NCI-H345 treated with DMSO at 0.1 percent for 48 hours (cell line): ENCODE results near the gene ACSF3.

Source experiments
- DNase-seq: peaks from one replicate; lab custom pipeline; 2025; ENCODE audit not compliant: unreplicated experiment; lab: John Stamatoyannopoulos, UW

The ACSF3 gene

DNA sequence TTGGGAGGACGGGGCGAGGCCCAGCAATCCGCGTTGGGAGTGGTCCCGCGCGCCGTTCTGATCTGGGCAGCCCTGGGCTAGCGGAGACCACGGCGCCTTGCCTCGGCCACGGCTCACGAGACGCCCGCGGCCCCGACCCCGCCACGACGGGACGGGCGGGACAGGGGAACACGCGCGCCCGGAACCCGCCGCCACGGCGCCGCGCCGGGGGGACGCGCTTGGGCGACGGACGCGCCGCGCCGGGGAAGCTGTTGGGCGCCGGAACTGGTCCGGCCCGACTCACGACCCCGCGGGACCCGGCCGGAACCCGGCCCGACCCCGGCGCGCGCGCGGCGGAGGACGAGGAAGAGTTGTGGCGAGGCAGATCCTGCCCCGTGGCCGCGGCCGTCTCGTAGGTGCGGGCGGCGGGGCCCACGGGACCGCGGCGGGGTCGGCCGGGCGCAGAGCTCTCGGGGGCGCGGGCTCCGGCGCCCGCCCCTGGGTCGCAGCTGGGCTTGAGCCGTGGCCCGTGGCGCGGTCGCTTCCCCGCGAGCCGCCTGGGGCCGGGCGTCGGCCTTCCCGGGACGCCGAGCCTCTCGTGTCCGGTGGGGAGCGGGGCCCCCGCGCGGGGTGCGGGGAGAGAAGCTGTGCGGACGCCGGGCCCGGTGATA, at the start of gene ACSF3:
ACSF3 (plus strand) TSS at position 251 of the 650 bp plus-strand sequence. CDS start 6,830 bp downstream, outside the sequence.
- DNase-seq: no peak

DNA sequence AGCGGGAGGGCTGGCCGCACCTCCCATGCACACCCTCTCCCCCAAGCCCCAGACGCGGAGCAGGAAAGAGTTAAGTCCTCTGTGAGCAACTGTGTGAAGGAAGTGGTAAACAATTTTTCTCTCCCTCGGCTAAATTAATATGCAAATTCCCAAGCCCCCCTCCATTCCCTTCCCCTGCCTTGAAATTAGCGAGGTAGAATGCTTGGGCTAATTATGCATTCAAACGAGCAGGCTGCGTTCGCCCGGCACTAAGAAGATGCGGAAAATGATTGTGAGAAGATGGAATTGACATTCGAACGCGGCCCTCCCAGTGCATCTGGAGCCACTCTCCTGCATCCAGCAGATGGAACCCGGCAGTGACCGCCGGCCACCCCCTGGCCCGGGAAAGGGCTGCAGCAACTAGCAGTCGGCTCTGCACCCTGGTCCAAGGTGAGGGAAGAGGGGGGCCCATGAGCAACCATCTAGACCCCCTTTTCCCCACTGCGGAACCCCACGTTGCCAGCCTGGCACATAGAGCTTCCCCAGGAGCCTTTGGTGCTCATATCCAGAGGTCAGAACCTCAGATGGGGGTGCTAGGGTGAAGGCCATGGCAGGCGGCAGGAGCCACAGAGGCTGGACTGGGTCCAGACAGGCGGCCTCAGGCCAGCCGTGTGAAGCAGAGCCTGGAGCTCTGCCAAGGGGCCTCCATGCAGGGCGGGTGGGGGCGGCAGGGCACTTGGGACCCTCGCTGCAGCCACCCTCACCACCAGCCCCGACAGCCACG, 49.1 kb upstream of the ACSF3 start:
- no peak for DNase-seq

DNA sequence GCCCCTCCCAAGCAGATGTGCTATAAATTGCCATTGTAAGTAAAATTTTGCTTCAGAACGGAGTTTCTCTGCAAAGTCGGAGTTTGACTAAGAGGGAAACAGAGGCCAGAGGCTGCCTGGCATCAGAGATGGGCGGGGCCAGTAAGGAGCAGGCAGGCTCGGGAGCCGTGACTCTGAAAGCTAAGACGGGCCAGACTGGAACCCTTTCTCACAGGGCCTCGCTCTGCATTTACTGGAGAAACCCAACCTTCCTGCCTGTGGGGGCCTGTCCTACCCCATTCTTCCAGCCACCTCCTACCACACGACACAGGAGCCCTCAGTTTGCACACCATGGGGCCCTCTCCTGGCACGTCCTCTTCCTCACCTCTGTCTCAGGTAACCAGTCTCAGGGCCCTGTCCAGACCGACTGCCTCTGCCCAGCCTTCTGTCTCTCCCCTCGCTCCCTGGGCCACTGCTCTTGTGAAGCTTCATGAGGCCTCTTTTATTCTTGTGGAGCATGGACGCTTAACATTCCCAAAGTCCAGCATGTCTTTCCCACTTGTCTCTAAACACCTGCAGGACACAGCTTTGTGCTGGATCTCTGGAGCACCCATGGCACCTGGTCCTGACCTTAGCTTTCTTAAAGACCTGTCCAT, 48.4 kb upstream of the ACSF3 start:
- DNase-seq: no peak

DNA sequence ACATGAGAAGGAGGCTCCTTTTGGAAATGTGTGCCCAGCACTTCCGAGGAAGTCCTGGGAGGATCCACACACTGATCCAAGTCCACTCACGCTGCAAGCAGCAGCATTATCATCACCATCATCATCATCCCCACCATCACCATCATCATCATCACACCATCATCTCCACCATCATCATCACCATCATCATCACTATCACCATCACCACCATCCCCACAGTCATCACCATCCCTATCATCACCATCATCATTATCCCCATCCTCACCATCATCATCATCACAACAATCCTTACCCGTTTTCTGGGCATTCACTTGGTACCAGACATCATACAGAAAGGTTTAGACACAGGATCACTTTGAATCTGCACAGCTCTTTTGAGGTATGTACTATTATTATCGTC, 47.8 kb upstream of the ACSF3 start:
- DNase-seq: no peak

DNA sequence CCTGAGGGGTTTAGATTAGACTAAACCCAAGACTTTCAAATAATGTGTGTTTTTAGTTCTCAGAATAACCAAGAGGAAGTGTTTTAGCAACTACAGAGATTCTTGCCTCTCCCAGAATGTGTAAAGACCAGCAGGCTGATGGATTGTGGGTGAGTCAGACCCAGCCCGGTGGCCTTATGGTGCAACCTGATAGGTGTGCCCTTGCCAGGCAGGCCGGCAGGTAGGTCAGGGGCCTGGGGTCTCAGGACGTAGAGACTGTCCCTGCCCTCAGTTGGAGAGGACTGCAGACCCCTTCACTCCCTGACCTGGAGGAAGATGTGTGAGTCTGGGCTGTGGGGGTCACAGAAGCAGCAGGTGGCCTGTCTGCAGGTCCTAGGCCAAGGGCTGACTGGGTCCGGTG, 47.2 kb upstream of the ACSF3 start:
- DNase-seq: no peak

DNA sequence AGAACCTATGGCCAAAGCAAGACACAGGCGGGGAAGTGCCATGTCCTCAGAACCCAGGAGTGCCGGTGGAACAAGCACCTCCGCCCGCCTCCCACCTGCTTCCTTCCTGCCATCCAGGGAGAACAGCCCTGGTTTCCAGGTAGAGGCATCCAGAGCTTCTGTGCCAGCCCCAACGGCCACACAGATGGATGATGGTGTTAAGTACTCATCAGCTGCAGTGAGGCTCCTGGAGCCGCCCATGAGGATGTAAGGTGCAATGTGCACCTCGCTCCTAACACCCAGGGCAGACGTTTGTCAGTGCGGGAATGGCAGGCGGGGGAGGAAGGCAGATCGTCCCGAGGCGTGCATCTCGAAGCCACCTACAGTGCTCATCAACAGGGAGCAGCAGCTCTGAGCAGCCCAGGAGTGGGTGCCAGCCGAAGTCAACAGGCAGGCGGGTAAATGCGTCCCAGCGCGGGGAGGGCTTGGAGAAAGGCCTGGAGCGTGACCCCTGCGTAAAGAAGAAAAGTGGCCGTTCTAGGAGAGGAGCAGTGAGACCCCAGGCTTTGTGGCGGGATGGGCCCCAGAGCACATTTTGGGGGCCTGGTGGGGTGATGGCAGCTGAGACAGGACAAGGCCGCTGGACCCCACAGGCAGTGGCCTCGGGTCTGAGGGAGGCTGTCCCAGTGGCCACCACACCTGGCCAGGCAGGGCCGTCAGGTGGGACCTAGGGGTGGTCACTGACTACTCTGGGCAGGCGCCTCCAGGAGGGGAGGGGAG, 46.1 kb upstream of the ACSF3 start:
- no peak for DNase-seq

DNA sequence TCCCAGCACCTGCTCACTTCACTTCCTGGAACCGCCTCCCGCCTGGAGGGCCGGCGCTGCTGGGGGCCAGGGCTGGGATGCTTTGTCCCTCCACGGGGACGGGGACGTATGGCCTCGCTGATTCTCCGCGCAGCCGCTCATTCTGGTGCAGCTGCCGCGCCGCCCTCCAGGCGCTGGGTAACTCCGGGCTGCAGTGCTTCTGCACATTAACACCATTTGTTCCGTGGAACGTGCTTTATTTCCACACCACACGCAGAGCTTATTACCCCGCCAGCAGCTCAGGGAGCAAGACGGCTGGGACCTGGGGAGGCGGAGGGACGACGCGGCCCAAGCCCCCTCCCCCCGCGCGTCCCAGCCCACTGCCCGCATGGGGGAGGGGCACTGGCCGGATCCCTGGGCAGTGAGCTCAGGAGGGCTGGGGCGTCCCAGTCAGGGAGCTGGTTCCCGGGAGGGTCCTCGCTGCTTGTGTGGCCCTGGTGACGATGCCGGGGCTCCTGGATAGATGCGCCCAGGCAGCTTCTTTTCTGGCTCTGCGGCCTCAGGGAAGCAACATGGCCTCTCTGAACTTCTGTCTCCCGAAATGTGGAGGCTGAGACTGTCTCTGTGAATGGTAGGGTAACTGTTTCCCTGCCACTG, 45.4 kb upstream of the ACSF3 start:
- no peak for DNase-seq

DNA sequence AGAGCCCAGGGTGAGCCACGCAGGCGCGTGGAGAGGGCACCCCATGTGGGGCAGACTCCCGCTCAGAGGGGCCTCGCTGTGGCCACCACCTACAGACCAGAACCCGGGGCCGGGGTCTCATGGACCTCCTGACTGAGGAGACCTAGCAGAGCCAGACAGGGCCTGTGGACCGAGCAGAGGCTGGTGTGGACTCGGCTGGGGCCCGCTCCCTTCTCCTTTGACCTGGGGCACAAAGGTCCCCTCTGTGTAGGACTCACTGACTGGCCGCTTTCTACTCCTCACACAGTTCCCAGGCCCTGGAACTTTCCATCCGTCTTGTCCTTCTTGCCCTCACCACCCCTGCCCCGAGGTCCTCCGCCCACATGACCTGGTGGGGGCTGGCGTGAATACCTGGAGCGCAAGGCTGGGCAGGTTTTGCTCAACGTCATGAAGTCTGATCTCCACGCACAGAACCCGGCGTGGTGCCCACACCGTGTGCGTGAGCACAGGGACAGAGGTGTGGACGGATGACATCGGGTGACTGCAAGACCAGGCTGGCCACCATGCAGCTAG, 44.7 kb upstream of the ACSF3 start:
- no peak for DNase-seq

DNA sequence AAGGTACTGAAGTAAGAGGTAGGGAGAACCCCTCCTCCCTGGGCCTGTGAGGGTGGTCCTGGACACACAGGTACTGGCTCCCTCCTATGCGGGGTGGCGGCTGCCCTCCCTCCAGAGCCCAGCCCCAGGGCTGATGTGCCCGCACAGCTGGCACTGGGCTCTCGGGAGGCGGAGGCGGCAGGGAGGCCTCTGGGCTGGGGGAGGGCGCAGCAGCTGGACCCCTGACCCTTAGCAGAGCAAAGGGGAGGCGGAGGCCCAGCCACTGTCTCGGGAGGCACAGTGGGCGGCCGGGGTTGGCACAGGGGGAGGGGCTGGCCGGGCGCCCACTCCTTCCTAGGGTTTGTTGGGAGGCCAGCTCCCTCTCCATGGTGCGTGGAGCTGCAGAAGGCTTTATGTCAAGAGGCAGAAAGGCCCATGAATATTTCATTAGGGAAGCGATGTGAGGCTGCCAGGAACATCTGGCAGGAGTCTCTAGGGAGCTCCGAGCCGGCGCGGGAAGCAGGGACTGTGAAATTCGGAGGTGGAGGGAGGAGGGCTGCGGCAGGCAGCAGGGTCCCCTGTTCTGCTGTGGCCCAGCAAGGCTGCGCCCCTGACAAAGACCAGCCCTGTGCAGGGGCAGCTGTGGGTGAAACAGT, 44.1 kb upstream of the ACSF3 start:
- peak; percentile 46 for DNase-seq

DNA sequence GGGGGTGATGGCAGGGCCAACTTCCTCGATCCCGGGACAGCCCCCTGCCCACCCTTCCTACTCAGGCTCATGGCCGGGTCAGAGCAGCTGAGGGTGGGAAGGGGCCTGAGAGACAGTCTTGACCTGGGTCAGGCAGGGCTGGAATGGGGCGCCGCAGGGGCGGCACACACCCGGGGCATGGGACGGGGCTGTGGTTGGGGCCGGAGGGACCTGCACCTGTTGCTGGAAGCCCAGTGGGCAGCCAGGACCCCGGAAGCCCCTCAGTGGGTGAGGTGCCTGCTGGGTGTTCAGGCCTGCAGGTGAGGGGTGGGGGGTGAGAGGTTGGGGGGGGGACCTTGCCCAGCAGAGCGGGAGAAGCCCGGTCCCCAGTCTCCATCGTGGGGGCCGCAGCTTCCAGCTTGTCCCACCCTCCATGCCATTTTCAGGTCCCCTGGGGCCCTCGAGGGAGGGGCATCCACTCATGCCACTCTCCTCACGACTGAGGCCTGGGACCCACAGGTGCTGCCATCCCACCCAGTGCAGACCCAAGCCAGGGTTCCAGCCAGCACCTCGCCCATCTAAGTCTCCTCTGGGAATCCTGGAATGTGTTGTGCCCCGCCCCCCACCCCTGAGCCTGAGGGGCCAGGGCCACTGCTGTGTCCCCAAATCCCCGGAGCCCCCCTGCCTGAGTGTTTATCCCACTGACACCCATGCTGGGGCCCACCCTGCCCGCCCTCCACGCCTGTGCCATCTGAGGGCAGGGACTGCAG, 43.4 kb upstream of the ACSF3 start:
- DNase-seq: no peak

DNA sequence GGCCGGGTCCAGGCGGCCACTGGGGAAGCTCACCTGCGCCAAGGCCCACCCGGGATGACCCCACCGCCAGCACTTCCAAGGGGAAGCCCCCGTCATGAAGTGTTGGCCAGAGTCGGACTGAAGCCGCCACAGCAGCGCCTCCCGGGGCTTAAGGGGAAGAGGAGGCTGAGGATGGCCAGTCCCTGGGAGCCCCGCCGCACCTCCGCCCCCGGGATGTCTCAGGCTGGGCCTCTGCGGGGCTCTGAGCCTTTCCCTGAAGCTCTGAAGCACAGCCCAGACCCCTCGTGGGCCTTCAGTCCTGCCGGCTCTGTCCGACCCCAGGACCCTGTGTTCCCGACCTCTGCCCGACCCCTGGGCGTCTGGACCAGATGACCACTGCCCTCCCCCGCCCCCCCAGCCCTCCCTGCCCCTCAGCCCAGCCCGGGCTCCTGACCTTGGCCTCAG, 42.8 kb upstream of the ACSF3 start:
- DNase-seq: no peak

DNA sequence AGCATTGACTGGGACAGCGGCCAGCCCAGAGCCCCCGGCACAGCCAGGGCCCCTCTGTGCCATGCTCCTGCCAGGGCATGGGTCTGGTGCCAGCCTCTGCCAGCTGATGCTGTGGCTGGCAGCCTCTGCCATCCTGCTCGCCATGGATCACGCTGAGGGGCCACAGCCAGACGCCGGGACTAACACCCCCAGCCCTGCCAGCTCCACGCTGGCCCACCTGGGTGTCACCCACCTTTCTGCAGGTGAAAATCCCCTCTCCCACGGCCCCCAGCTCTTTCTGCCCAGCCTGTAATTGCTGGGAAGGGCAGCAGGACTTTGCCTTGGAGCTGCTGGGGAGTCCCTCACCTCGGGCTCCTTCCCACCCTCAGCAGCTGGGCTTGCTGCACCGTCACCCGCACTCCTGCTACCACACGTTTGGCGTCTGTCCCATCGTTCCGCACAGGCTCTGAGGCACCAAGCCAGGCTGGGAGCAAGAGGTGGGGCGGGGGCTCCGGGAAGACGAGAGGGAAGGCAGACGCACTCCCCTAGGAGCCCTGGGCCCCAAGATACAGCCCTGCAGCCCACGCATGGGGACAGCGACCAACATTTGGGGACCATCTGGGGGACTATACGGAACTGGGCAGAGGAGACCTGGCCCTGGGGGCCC, 42.0 kb upstream of the ACSF3 start:
- no peak for DNase-seq

DNA sequence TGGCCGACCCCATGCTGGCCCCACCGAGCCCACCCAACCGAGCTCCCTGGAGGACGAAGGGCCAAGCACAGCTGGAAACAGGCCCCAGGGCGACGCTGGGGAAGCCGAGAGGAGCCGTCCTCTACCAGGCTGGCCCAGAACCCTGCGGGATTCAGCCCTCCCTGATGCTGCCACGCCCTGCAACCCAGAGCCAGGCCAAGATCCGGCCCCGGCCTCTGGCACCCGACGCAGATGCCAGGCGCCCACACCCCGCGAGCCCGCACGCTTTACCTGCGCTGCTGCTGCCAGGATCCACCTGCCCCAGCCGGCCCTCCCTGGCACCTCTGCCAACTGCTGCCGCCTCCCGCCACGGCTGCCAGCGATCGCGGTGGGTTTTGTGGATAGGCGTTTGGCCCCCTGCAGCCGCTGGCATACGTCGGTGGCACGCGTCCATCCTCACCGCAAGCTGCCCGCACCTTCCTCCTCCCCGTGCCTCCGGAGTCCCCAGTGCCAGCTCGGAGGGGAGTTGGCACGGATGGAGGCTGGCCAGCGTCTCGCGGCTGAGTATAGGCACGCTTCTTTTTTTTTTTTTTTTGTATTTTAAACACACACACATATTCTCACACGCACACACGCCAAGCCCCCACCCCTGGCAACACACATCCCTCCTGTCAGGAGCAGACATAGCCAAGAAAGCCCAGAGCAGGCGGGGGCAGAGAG, 41.3 kb upstream of the ACSF3 start:
- no peak for DNase-seq

DNA sequence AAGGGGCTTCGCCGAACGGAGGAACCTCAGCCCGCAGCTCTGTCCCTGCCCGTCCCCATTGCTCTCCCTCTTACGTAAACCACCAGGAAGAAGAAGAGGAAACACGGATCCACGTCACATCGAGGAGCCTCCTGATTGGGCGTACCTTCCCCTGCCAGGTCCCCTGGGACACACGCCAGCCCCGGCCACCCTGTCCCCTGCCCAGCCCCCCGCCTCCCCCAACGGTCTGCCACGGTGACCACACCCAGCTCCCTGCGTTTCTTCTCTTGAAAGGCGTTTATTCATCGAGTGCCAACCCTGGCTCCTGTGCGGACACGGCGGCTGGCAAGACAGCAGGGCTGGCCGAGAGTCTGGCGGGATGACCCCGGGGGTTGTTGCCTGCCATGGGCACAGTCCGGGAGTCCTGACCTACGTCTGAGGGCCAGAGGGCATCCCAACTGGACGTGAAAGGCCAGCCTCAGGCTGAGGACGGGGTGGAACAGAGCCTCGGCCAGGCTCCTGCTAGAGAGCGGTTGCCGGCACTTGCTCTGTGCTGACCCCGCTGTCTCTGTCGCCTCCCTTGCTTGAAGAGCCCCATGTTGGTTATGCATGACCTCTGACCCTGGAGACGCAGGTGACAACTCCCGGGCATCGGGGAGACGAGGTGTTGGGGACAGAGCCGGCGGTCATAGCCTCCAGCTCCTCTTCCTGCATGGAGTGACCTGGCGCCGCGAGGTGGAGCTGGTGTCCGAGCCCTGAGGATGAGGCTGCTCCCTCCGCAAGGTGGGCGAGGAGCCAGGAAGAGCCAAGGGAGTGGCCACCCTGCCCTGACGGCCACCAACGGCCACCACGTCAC, 40.5 kb upstream of the ACSF3 start:
- DNase-seq: no peak

DNA sequence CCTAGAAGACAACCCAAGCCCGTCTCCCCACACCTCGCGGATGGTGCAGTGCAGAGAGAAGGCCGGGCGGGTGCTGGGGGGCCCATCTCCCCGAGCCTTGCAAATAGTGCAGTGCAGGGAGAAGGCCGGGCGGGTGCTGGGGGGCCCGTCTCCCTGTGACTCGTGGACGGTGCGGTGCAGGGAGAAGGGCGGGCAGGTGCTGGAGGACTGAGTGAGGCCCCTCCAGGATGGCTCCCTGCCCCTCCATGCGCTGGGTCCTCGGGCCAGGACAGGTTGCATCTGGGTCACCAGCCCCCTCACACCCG, 40.0 kb upstream of the ACSF3 start:
- no peak for DNase-seq

DNA sequence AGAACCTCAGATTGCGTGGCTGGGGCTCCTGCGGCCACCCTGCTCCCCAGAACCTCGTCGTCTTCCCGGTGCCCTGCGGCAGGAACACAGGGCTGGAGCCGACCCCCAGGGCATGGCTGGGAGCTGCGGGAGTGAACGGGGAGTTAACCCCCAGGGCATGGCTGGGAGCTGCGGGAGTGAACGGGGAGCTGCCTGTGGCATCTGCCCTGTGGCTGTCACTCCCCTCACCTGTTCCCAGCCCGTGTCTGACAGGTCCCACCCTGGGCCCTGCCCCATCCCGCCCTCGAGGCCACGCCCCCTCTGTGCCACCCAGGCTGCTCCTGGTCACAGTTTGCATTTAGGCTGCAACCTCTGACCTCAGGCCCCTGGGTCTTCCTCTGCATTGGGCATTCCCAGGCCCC, 39.4 kb upstream of the ACSF3 start:
- DNase-seq: no peak

DNA sequence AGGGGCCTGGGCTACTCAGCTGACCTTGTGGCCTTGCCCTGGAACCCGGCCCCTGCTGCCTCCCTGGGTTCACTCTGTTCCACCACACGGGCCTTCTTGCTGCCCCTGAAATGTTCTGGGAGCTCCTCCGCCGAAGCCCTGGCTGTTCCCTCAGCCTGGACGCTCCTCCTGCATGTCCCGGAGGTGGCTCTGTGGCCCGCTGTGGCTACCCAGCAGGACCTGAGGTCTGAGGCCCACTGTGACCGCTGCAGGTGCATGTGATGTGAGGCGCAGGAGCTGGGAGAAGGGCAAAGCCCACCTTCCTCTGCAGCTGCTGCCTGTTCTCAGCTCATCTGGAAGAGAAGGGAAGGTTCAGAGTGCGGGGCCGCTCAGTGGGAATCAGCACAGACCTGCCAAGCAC, 38.9 kb upstream of the ACSF3 start:
- DNase-seq: no peak

DNA sequence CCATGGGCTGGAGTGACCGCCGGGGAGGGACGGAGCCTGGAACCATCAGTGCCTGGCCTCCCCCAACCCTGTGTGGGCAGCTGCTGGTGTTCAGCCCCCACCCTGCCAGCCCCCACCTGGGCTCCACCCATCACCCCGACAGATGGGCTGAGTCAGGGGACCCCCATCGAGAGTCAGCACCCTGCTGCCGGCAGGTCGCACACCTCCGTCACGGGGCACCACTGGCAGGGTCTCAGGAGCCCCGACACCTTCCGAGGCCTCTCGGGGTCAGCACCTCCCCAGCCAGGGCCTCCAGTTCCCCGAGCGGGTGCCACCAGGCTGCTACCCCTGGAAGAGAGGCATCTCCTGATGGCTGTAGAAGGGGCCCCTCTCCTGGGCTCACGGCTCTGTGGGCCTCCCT, 38.3 kb upstream of the ACSF3 start:
- no peak for DNase-seq
